NCI-H2171 treated with DMSO at 0.1 percent for 48 hours (cell line): Measurements from ENCODE around the gene WHAMM.
A peak's percentile ranks its signal among the peaks of the same experiment; 100 is the strongest.
"Not testable (repeated sequence)": the region's sequence is repeated elsewhere in the genome, so short reads cannot be mapped to it uniquely, and the experiment has no call there.

Experiments
- DNase-seq: peaks from one replicate; lab custom pipeline; 2025; lab: John Stamatoyannopoulos, UW

Gene WHAMM, protein sequence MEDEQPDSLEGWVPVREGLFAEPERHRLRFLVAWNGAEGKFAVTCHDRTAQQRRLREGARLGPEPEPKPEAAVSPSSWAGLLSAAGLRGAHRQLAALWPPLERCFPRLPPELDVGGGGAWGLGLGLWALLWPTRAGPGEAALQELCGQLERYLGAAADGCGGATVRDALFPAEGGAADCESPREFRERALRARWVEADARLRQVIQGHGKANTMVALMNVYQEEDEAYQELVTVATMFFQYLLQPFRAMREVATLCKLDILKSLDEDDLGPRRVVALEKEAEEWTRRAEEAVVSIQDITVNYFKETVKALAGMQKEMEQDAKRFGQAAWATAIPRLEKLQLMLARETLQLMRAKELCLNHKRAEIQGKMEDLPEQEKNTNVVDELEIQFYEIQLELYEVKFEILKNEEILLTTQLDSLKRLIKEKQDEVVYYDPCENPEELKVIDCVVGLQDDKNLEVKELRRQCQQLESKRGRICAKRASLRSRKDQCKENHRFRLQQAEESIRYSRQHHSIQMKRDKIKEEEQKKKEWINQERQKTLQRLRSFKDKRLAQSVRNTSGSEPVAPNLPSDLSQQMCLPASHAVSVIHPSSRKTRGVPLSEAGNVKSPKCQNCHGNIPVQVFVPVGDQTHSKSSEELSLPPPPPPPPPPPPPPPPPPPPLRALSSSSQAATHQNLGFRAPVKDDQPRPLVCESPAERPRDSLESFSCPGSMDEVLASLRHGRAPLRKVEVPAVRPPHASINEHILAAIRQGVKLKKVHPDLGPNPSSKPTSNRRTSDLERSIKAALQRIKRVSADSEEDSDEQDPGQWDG

DNA sequence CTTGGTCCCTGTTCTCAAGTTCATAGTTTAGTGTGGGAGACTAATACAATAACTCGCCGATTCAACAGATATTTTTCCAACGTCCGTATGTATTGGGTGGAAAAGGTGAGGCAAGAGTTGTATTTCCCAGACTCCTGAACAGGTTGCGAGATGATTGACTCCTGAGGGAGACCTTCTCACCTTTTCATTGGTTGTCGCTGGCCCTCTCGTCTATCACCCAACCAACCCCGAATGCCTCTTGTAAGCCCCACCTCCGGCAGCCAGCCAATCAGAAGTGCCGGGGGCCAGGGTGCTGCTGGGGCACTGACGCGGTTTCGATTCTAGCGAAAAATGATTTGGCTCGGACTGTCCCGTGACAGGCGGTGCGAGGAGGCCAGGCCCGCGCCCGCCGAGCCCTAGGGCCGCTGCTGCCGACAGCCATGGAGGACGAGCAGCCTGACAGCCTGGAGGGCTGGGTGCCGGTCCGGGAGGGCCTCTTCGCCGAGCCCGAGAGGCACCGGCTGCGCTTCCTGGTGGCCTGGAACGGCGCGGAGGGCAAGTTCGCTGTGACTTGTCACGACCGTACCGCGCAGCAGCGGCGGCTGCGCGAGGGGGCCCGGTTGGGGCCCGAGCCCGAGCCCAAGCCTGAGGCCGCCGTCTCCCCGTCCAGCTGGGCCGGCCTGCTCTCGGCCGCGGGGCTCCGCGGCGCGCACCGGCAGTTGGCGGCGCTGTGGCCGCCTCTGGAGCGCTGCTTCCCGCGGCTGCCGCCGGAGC lies at the start of gene WHAMM:
Gene WHAMM, plus strand, starts transcription at position 321 of the 753 bp plus-strand sequence. Its CDS starts 99 bp downstream, at position 420.
- peak; percentile 97 for DNase-seq

DNA sequence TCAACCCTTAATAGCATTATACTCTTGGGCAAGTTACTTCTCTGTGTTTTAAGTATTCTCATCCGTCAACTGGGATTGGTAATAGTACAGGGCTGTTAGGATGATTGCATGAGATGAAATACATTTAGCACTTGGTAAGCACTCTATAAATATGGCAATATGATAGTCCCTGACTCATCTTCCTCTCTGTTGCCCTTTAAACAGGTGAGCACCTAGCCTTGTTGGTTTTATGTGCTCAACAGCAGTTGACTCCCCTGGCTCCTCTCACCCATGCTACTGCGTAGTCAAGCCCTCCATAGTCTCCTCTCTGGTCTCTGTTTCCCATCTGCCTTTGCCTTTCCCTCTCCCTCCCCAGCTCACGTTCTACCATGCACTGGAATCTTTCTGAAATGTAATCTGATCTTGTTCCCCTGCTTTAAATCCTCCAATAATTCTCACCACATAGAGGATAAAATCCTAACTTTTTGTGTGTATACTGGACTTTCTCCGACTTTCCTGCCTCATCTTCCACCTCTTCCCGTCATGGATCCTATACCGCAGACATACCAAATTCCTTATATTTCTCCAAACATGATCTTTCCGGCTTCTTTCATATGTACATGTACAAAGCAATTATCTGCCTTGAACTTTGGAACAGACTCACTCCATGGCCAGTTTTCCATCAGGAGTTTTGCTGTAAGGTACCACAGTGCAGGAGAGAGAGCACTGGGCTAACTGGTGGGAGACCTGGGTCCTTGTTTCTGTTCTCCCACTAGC lies 45.9 kb upstream of the WHAMM start:
- no peak for DNase-seq

DNA sequence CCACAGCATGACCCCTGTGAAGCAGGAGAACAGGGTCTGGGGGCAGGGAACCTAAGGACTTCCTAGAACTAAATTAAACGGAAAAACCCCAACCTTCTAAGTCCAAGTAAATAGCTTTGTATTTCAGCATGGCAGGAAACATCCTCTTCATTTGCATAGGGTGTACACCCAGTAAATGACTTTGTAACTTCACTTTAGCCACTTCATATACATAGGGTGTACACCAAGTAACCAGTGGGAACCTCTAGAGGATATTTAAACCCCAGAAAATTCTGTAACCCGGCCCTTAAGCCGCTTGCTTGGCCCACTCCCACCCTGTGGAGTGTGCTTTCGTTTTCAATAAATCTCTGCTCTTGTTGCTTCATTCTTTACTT lies 45.3 kb upstream of the WHAMM start:
- no peak for DNase-seq

DNA sequence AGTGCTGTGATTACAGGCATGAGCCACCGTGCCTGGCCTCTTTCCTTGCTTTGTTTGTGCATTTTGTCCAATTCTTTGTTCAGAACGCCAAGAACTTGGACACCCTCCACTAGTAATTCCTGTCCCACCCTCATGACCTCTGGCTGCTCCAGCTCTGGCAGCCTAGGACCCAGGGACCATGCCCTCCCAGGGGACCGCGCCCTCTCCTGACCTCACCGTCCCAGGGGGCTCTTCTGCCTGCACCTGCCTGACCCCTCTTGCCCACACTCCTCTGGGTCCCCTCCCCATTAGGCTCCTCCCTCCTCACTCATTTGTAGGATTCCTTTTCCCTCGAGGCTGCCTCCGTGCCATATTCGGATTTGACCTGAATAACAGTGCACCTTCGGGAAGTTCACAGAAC lies 44.7 kb upstream of the WHAMM start:
- no peak for DNase-seq

DNA sequence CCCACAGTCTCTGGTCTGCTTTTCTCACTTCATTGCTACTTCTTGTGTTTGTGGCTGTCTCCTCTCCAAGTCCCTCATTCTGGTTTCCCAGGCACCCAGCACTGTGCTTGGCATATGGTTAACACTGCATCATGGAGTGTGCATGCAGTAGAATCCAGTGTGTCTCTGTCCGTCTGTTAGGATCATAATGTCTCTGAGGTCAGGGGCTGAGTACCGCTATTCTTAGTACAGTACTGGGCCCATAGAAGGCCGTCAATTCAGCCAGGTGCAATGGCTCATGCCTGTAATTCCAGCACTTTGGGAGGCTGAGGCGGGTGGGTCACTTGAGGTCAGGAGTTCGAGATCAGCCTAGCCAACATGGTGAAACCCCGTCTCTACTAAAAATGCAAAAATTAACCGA lies 43.2 kb upstream of the WHAMM start:
- DNase-seq, result not testable (repeated sequence)

DNA sequence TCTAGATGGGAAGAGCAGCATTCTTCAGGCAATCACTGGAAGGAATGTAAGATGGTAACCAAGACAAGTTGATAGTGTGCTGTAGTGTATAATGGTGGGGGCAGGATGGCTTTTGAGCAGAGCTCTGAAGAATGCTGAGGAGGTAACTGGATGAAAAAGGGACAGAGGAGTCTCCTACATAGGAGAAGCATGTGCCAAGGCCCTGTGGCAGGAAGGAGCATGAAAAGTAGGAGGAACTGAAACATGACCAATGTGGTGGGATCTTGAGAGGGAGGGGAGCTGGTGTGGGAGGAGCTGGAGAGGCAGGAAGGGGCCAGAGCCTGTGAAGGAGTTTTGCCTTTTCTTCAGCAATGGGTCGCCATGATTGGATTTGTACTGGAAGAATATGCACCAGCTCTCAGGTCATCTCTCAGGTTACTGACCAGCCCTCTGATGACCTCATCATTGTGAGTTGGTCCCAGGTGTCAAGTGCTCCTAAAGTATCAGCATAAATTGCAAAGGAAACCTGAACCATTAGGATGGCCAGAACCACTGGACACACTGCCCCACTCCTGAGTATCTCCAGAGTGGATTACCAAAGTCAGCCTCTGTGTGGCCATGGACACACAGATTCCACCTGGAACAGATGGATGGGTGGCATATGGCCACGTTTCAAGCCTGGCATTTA lies 42.1 kb upstream of the WHAMM start:
- no peak for DNase-seq

DNA sequence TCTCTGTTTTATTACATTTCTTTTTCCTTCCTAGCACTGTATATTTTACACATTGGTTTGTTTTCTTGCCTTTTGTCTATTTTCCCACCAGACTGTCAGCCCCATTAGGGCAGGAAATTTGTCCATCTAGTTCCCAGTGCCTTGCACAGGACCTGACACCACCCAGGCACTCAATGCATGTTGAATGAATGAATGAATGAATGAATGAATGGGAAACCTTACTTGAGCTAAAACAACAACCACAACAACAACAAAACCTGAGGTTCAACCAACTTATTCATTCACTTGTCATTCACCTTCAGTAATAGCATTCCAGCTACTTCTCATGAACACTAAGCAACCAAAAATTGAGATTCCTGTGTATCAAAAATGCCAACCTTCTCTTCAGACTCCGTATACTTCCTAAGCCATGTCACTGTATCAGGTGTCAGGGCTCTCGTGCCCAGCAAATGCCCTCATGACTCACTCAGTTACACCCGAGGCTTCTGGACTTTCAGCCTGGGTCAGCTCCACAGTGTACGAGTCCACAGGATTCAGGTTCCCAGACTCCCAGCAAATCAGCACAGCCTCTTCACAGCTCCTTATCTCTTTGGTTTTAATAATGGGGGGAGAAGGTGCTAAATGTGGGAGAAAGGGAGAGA lies 40.9 kb upstream of the WHAMM start:
- DNase-seq, result no peak

DNA sequence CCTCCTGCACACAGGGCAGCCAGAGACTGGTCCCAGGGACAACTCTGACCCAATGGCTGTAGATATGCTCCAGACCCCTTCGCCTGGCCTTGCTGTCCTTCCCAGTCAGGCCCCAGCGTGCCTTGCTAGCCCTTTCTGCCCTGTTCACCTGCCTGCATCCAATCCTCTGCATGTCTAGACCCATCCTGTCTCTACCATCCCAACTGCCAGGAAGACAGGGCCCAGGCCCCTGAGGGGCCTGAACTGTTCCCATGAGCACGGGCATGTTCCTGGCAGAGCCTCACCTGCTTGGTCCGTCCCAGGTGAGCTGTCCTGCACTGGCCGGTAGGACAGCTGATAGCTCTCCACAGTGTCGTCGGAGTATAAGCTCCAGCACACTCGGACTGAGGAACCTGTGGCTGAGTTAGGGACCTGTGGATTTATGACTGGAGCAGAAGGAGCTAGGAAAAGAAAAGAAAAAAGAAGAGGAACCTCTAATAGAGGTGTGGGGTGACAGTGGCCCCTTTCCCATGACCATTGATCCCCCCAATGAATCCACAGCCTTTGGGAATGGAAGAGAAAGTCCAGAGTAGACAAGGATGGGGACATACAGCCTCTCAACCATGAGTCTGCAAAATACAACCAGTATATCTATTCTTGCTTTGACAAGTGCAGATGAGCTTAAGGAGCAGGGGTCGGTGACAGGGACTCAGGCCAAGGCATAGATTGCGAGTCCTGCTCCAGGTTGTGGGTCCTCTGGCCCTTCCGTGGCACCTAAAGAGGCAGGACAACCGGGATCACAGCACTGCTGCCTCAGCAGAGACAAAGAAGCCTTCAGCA lies 37.4 kb upstream of the WHAMM start:
- no peak for DNase-seq

DNA sequence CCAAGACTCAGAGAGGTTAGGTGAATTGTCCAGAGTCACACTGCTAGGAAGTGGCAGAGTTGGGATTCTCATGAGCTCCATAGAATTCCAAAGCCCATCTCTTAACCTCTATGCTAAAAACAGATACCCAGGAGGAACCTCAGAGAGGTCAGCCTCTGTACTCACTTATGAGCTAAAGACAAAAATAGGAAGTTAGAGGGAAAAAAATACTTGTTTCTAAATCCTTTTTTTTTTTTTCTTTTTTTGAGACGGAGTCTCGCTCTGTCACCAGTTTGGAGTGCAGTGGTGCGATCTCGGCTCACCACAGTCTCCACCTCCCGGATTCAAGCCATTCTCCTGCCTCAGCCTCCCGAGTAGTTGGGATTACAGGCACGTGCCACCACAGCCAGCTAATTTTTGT lies 34.9 kb upstream of the WHAMM start:
- no peak for DNase-seq

DNA sequence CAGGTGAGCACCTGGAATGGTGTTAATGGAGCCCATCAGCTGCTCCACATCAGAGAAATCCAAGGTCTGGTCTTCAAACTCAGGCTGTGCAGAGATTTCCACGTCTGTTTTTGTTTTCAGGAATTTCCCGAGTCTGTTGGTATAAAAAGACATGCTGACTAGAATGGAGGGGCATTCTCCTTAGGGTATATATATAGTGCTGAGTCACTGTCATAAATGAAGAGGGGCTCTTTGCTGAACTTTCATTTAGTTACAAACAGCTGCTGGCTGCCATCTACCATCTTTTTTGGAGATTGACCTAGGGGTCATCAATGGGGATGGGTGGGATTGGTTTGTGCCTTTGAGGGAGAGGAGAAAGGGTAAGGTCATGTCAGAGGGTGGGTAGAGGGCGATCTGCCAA lies 30.7 kb upstream of the WHAMM start:
- DNase-seq, result no peak

DNA sequence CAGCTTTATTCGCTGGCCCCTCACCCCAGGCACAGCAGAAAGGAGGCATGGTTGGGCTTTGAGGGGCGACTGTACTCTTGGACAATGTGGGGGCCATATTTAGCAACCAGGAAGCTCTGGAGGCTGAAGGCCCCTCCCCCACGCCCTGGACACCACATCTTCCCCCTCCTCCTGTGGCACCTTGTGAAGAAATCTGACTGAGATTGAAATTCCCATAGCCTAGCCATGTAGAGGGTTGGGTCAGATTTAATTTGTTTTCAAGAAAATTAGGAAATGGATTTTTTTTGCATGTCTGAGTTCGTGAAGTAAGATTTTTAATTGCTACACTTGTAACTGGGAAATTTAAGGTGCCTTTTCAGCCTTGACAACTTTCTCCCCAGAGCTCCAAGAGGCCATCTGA lies 28.1 kb upstream of the WHAMM start:
- no peak for DNase-seq

DNA sequence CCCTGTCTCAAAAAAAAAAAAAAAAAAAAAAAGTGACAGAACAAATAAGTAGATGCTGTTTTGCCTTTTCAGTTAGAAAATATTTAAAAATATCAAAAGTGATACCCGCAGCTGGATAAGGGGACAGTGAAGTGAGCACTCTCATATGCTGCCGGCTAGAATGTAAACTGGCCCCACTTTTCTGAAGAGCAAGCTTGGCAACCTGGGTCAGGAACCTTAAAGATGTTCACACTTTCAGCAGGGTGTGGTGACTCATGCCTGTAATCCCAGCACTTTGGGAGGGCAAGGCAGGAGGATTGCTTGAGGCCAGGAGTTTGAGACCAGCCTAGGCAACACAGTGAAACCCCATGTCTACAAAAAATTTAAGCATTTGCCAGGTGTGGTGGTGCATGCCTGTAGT lies 20.9 kb upstream of the WHAMM start:
- DNase-seq, result no peak

DNA sequence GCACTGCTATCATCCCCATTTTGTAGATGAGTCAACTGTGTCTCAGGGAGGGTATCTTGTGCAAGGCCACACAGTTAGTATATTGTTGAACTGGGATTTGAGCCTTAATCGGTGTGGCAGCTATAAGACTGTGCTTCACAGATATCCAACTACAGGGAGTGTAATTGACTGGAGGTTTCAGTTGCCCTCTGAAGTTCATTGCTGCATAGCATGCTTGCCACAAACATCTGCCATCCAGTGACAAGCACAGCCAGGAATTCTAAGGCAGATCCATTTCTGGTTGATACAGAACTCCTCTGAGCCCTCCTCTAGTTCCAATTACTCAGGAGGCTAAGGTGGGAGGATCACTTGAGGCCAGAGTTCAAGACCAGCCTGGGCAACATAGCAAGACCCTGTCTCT lies 19.9 kb upstream of the WHAMM start:
- DNase-seq, result no peak

DNA sequence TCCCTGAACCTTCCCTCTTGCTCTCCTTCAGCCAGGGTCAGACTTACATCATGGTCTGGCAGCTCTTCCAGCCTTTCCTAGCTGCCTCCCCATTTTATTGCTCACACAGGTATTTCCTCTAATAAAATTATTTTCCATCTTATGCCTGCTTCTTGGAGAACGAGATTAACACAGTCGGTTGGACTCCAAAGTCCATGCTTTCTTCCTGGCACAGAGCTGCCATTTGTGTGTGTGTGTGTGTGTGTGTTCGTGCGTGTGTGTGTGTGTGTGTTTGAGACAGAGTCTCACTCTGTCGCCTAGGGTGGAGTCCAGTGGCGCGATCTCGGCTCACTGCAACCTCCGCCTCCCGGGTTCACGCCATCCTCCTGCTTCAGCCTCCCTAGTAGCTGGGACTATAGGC lies 19.1 kb upstream of the WHAMM start:
- DNase-seq, result no peak

DNA sequence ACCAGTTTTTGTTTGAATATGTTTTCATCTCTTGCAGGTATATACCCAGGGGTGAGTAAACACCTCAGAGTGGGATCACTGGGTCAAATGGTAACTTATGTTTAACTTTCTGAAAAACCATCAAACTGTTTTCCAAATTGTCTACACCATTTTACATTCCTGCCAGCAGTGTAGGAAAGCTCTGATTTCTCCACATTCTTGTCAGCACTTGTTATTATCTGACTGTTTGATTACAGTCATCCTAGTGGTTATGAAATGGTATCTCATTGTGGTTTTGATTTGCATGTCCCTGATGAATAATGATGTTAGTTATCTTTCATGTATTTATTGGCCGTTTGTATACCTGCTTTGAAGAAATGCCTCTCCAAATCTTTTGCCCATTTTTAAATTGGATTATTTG lies 17.4 kb upstream of the WHAMM start:
- DNase-seq, result no peak

DNA sequence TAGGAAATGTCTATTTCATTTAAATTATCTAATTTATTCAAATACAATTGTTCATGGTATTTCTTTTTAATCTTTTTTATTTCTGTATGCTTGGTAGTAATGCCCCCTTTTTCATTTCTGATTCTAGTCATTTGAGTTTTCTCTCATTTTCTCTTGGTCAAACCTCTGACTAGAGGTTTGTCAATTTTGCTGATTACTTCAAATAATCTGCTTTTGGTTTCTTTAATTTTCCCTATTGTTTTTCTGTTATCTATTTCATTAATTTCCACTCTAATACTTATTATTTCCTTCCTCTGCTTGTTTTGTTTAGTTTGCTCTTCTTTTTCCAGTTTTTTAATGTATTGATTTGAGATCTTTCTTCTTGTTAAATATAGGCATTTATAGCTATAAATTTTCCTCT lies 15.7 kb upstream of the WHAMM start:
- DNase-seq, result no peak

DNA sequence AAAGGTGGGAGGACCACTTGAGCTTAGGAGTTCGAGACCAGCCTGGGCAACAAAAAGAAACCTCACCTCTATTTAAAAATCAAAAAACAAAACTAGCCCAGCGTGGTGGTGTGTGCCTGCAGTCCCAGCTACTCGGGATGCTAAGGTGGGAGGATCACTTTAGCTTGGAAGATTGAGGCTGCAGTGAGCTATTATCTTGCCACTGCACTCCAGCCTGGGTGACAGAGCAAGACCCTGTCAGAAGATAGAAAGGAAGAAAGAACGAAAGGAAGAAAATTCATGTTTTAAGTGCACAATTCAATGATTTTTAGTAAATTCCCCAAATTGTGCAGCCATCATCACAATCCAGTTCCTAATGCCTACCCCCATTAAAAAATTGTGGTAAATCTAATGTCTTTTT lies 11.3 kb upstream of the WHAMM start:
- no peak for DNase-seq

DNA sequence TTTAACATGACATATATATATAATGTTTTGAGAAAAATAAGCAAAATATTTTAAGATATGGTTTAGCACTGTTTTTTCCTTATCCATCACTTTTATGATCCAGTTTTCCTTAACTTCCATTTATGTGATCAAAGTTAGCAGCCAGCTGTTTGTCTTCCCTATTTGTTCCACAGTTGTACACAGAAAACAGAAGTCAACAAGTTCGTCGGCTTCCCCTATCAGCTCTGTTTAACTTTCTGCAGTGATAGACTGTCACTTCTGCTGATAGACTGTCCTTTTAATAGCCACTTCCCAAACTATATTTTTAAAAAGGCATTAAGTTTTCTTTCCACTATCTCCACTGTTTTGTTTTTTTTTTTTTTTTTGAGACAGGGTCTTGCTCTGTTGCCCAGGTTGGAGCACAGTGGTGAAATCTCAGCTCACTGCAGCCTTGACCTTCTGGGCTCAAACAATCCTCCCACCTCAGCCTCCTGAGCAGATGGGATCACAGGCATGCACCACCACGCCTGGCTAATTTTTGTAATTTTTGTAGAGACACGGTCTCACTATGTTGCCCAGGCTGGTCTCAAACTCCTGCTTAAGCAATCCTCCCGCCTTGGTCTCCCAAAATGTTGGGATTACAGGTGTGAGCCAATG lies 10.8 kb upstream of the WHAMM start:
- no peak for DNase-seq

DNA sequence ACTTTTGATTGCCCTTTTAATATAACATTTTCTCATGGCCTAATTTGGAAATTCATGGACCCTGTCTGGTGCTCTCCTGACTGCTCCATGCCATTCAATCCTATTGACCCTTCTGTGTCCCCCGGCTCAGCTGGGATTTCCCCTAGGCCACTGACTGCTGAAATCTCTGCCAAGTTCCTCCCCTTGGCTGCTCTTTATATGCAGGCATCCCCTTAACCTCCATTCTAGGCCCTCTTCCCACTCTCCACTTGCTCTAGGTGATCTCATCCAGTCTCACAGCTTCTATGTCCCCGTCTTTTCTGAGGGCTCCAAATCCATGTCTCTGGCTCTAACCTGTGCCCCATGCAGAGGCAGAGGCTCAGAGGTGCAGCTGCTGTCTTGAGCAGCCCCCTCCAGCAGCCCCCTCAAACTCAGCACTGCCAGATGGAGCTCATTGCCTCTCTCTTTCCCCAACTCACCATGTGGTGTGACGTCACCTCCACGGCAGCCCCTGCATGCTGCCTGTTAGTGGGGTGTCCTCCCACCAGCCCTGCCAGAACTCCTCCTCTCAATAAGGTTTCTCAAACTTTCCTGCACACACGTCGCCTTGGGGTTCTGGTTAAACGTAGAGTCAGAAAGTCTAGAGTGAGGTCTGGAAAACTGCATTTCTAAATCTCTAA lies 10.1 kb upstream of the WHAMM start:
- DNase-seq, result no peak
